NT2/D1 (cell line): ENCODE data around the gene TP53BP2.

Experiments
- DNase-seq: peaks from one replicate; pipeline ENCODE4 v3.0.0-alpha.2; 2011; ENCODE audit warnings: low read depth, low spot score
- H3K27me3 ChIP-seq: 2 replicates; pipeline ENCODE4 v1.6.0; 2011; ENCODE audit warnings: mild to moderate bottlenecking; ENCODE audit not compliant: insufficient read length, insufficient read depth
- H3K36me3 ChIP-seq: 2 replicates; pipeline ENCODE4 v1.6.1; 2011; ENCODE audit warnings: mild to moderate bottlenecking, low read length, mixed read lengths; ENCODE audit not compliant: insufficient read depth, insufficient read length
- H3K4me1 ChIP-seq: 2 replicates; pipeline ENCODE4 v1.5.1; 2011; ENCODE audit not compliant: insufficient read depth, insufficient read length
- H3K4me3 ChIP-seq: 2 replicates; pipeline ENCODE4 v1.5.1; 2011; ENCODE audit warnings: low read depth; ENCODE audit not compliant: insufficient read length
- H3K9ac ChIP-seq: 2 replicates; pipeline ENCODE4 v1.6.0; 2011; ENCODE audit warnings: low read depth; ENCODE audit not compliant: insufficient read length
- H3K9me3 ChIP-seq: 2 replicates; pipeline ENCODE4 v1.5.1; 2011; ENCODE audit warnings: mild to moderate bottlenecking, low read length; ENCODE audit not compliant: insufficient read depth
- SUZ12 ChIP-seq: IDR thresholded peaks from 2 replicates; pipeline ENCODE4 v1.6.1; 2011; ENCODE audit not compliant: insufficient read length, insufficient read depth; ENCODE audit errors: extremely low read depth
- YY1 ChIP-seq: IDR thresholded peaks from 2 replicates; pipeline ENCODE4 v1.6.1; 2011; ENCODE audit not compliant: insufficient read length, insufficient read depth
- ZNF274 ChIP-seq: IDR thresholded peaks from 2 replicates; pipeline ENCODE4 v1.6.1; 2011; ENCODE audit warnings: mild to moderate bottlenecking, low read depth, low read length

Gene TP53BP2

GRCh38 chr1:223759273-223759672 lies 86.5 kb downstream of the TP53BP2 start:
- no peak for DNase-seq
- TF ChIP-seq ZNF274 (no peak), SUZ12 (no peak), YY1 (no peak)
- H3K4me3 ChIP-seq, result no peak overlapping the region
- H3K27me3 ChIP-seq, result no peaks in the 10 kb centered on the region
- no peaks in the 10 kb centered on the region for H3K9me3 ChIP-seq
- H3K4me1 ChIP-seq, result peaks cover 11% of the 10 kb centered on the region
- H3K36me3 ChIP-seq, result peaks cover 99% of the 10 kb centered on the region
- H3K9ac ChIP-seq, result no peak overlapping the region

GRCh38 chr1:223758734-223759133 lies 87.0 kb downstream of the TP53BP2 start:
- H3K9me3 ChIP-seq, result no peaks in the 10 kb centered on the region
- H3K4me1 ChIP-seq, result peaks cover 11% of the 10 kb centered on the region
- TF ChIP-seq ZNF274 (no peak), YY1 (no peak), SUZ12 (no peak)
- no peaks in the 10 kb centered on the region for H3K27me3 ChIP-seq
- H3K9ac ChIP-seq, result no peak overlapping the region
- DNase-seq, result no peak
- H3K4me3 ChIP-seq, result no peak overlapping the region
- peaks cover 99% of the 10 kb centered on the region for H3K36me3 ChIP-seq

GRCh38 chr1:223756806-223757700 lies 88.7 kb downstream of the TP53BP2 start:
- Histone ChIP-seq H3K9ac (no peak overlapping the region), H3K36me3 (peaks cover 99% of the 10 kb centered on the region), H3K9me3 (no peaks in the 10 kb centered on the region), H3K4me1 (peaks cover 11% of the 10 kb centered on the region), H3K27me3 (no peaks in the 10 kb centered on the region), H3K4me3 (no peak overlapping the region)
- no peak for DNase-seq
- TF ChIP-seq SUZ12, result no peak
- no peak for TF ChIP-seq ZNF274
- TF ChIP-seq YY1, result no peak

- H3K27me3 ChIP-seq, result no peaks in the 10 kb centered on the region
- no peaks in the 10 kb centered on the region for H3K9me3 ChIP-seq
- H3K36me3 ChIP-seq, result peaks cover 100% of the 10 kb centered on the region
- TF ChIP-seq ZNF274 (no peak), SUZ12 (no peak), YY1 (no peak)
- H3K4me3 ChIP-seq, result no peak overlapping the region
- DNase-seq, result no peak
- H3K9ac ChIP-seq, result no peak overlapping the region
- H3K4me1 ChIP-seq, result peaks cover 11% of the 10 kb centered on the region
Measured at GRCh38 chr1:223755992-223756775, 89.6 kb downstream of the TP53BP2 start.

- H3K4me1 ChIP-seq, result peaks cover 11% of the 10 kb centered on the region
- TF ChIP-seq SUZ12 (no peak), ZNF274 (no peak), YY1 (no peak)
- no peaks in the 10 kb centered on the region for H3K9me3 ChIP-seq
- H3K27me3 ChIP-seq, result no peaks in the 10 kb centered on the region
- H3K36me3 ChIP-seq, result peaks cover 100% of the 10 kb centered on the region
- no peak overlapping the region for H3K4me3 ChIP-seq
- DNase-seq, result no peak
- no peak overlapping the region for H3K9ac ChIP-seq
Measured at GRCh38 chr1:223755432-223755792, 90.3 kb downstream of the TP53BP2 start.

GRCh38 chr1:223754681-223755431 lies 90.9 kb downstream of the TP53BP2 start:
- peaks cover 100% of the 10 kb centered on the region for H3K36me3 ChIP-seq
- no peaks in the 10 kb centered on the region for H3K9me3 ChIP-seq
- TF ChIP-seq SUZ12 (no peak), YY1 (no peak), ZNF274 (no peak)
- no peaks in the 10 kb centered on the region for H3K27me3 ChIP-seq
- no peak overlapping the region for H3K9ac ChIP-seq
- no peak for DNase-seq
- H3K4me1 ChIP-seq, result peaks cover 11% of the 10 kb centered on the region
- no peak overlapping the region for H3K4me3 ChIP-seq
